ENCODE measurements around the gene MEIS2. TPM values are rescaled to one million over a fixed set of nuclear protein-coding genes. Genes with fewer than 3 reads are reported as not detected.

MEIS2 gene
- total and polyA plus RNA-seq, 2 of the 13 experiments (the other 11 are each of a cell fraction or from before 2014, with no cell fraction given): 10.7 to 12.4 TPM

- Histone ChIP-seq H3K9ac (ENCODE audit: insufficient read depth, low read depth, low read length) (no peak overlapping the region), H3K4me1 (ENCODE audit: insufficient read depth, low read length) (no peaks in the 10 kb centered on the region), H3K4me2 (ENCODE audit: low read depth, low read length) (no peak overlapping the region), H4K20me1 (ENCODE audit: insufficient read depth, low read length) (no peaks in the 10 kb centered on the region), H2AFZ (ENCODE audit: low read length) (no peak overlapping the region), H3K9me3 (ENCODE audit: low read length) (no peaks in the 10 kb centered on the region), H3K79me2 (ENCODE audit: insufficient read depth, low read length) (no peaks in the 10 kb centered on the region), H3K4me3 (replicated peaks in 1 of 3; ENCODE audit: insufficient read depth in 1 of 3, low read depth in 2 of 3, low read length in 3 of 3) (no peak overlapping the region), H3K27me3 (ENCODE audit: control insufficient read depth in 1 of 2, insufficient read depth in 2 of 2, low read length in 2 of 2) (no peaks in the 10 kb centered on the region), H3K27ac (ENCODE audit: extremely low read length, insufficient read depth, low read length) (no peak overlapping the region), H3K36me3 (replicated peaks in 1 of 2; ENCODE audit: control insufficient read depth in 1 of 2, insufficient read depth in 2 of 2, low read length in 2 of 2) (peaks cover 1 to 36% of the 10 kb centered on the region in 2 experiments; a peak in 4 of 5 replicates)
- intact Hi-C loops (cut with micrococcal nuclease; ENCODE audit: unreplicated experiment): no loop called here
- 83% methylated on average over 5 of the region's 5 CpGs for WGBS (ENCODE audit: low lambda C conversion rate)
- ATAC-seq (no peak), DNase-seq (ENCODE audit: low spot score) (no peak), FAIRE-seq (no peak)
- in situ Hi-C loops (cut with HindIII; ENCODE audit: extremely low pct_ligation_motif_present, low pct_unique_long_range_greater_than_20kb): no loop called here
- ChIA-PET POLR2A (no interaction called here), CTCF (ENCODE audit: low intra/inter-chr PET ratio, low total read pairs) (no interaction called here)
- no TSS peak for BruUV-seq (replicated peaks)
- TF ChIP-seq HOMEZ (CRISPR knock-in tag; IDR thresholded peaks at IDR 0.05; ENCODE audit: low read depth): no peak
- no peak for TF ChIP-seq ZBTB2 (CRISPR knock-in tag; IDR thresholded peaks at IDR 0.05; ENCODE audit: low read depth)
Observed at GRCh38 chr15:37080261-37080921, 20.0 kb downstream of the MEIS2 start.

GRCh38 chr15:37079726-37080125 is 20.6 kb downstream of the MEIS2 start:
- Histone ChIP-seq H3K79me2 (ENCODE audit: insufficient read depth, low read length) (no peaks in the 10 kb centered on the region), H3K4me2 (ENCODE audit: low read depth, low read length) (no peak overlapping the region), H3K27me3 (ENCODE audit: control insufficient read depth in 1 of 2, insufficient read depth in 2 of 2, low read length in 2 of 2) (no peaks in the 10 kb centered on the region), H3K36me3 (replicated peaks in 1 of 2; ENCODE audit: control insufficient read depth in 1 of 2, insufficient read depth in 2 of 2, low read length in 2 of 2) (peaks cover 1 to 34% of the 10 kb centered on the region in 2 experiments; a peak in 4 of 5 replicates), H3K9ac (ENCODE audit: insufficient read depth, low read depth, low read length) (no peak overlapping the region), H3K9me3 (ENCODE audit: low read length) (no peaks in the 10 kb centered on the region), H4K20me1 (ENCODE audit: insufficient read depth, low read length) (no peaks in the 10 kb centered on the region), H2AFZ (ENCODE audit: low read length) (no peak overlapping the region), H3K4me1 (ENCODE audit: insufficient read depth, low read length) (no peaks in the 10 kb centered on the region), H3K4me3 (replicated peaks in 1 of 3; ENCODE audit: insufficient read depth in 1 of 3, low read depth in 2 of 3, low read length in 3 of 3) (no peak overlapping the region), H3K27ac (ENCODE audit: extremely low read length, insufficient read depth, low read length) (no peak overlapping the region)
- no peak for ATAC-seq
- no peak for DNase-seq (ENCODE audit: low spot score)
- no TSS peak for BruUV-seq (replicated peaks)
- FAIRE-seq: no peak
- whole genome bisulfite sequencing (ENCODE audit: low lambda C conversion rate): 91% methylated on average over 6 of the region's 6 CpGs
- ChIA-PET POLR2A (no interaction called here), CTCF (ENCODE audit: low intra/inter-chr PET ratio, low total read pairs) (no interaction called here)
- in situ Hi-C loops (cut with HindIII; ENCODE audit: extremely low pct_ligation_motif_present, low pct_unique_long_range_greater_than_20kb) (no loop called here), intact Hi-C loops (cut with micrococcal nuclease; ENCODE audit: unreplicated experiment) (no loop called here)
- TF ChIP-seq ZSCAN21 (CRISPR knock-in tag; IDR thresholded peaks at IDR 0.05; ENCODE audit: borderline replicate concordance) (no peak), HDAC2 (CRISPR knock-in tag; IDR thresholded peaks at IDR 0.05) (no peak), FOXJ3 (CRISPR knock-in tag; IDR thresholded peaks at IDR 0.05; ENCODE audit: borderline replicate concordance) (no peak), ATF7-NPFF (CRISPR knock-in tag; IDR thresholded peaks at IDR 0.05; ENCODE audit: low read depth) (no peak), SP5 (CRISPR knock-in tag; IDR thresholded peaks at IDR 0.05; ENCODE audit: borderline replicate concordance, low read depth) (no peak), ARID5B (CRISPR knock-in tag; IDR thresholded peaks at IDR 0.05) (no peak), XBP1 (CRISPR knock-in tag; IDR thresholded peaks at IDR 0.05) (no peak), ZBTB7B (CRISPR knock-in tag; IDR thresholded peaks at IDR 0.05) (no peak), DNMT1 (CRISPR knock-in tag; IDR thresholded peaks at IDR 0.05) (no peak), FOSL2 (CRISPR knock-in tag; IDR thresholded peaks at IDR 0.05) (no peak)

Data from HepG2 (cell line).